ENCODE results near the gene RHOG. TPM values are rescaled to one million over a fixed set of nuclear protein-coding genes. Genes with fewer than 3 reads are reported as not detected.

The RHOG gene
- total and polyA plus RNA-seq, 9 of the 15 experiments (the other 6 are each of a cell fraction or from before 2014, with no cell fraction given): 22.6 to 162 (median 80.3) TPM

- TF ChIP-seq FOXP4 (CRISPR knock-in tag; IDR thresholded peaks at IDR 0.05; ENCODE audit: borderline replicate concordance) (no peak), ZNF239 (CRISPR knock-in tag; IDR thresholded peaks at IDR 0.05) (no peak), TCF7 (IDR thresholded peaks at IDR 0.05; ENCODE audit: borderline replicate concordance) (peak; percentile 17), NR3C1 (CRISPR knock-in tag; IDR thresholded peaks at IDR 0.05) (peak; percentile 88; the same call in 1 of the 2 replicates), HNRNPH1 (optimal IDR thresholded peaks at IDR 0.05; ENCODE audit: low read depth, low read length) (no peak), U2AF1 (optimal IDR thresholded peaks at IDR 0.05; ENCODE audit: low read depth, low read length) (peak; percentile 87), NRF1 (conservative IDR thresholded peaks at IDR 0.05 in 1 of 2, IDR thresholded peaks at IDR 0.05 in 1 of 2) (peak; percentile 76 to 82), PHB (CRISPR knock-in tag; IDR thresholded peaks at IDR 0.05) (no peak), ZNF79 (CRISPR knock-in tag; IDR thresholded peaks at IDR 0.05; ENCODE audit: low read depth) (no peak), ZNF184 (CRISPR knock-in tag; IDR thresholded peaks at IDR 0.05) (no peak), ZBTB43 (CRISPR knock-in tag; IDR thresholded peaks at IDR 0.05) (peak; percentile 80; the same call in 1 of the 2 replicates), CBX1 (IDR thresholded peaks at IDR 0.05; ENCODE audit: low read depth) (peak; percentile 75; the same call in 1 of the 2 replicates), MAZ (CRISPR knock-in tag; conservative IDR thresholded peaks at IDR 0.05 in 1 of 2, IDR thresholded peaks at IDR 0.05 in 1 of 2) (peak; percentile 91 to 96), CCNT2 (IDR thresholded peaks at IDR 0.05; ENCODE audit: borderline replicate concordance, extremely low read depth, insufficient read length, low read depth, low read length) (peak; percentile 49), TAF15 (IDR thresholded peaks at IDR 0.05; ENCODE audit: low read depth, low read length) (no peak), RBM15 (IDR thresholded peaks at IDR 0.05; ENCODE audit: insufficient read depth, low read length) (0 out of 2 replicates have a peak, but pooled peaks have one; percentile 44), GABPB1 (CRISPR knock-in tag; IDR thresholded peaks at IDR 0.05) (peak; percentile 83), SETDB1 (IDR thresholded peaks at IDR 0.05; ENCODE audit: low read length) (no peak), HDAC3 (IDR thresholded peaks at IDR 0.05; ENCODE audit: borderline replicate concordance, partially characterized antibody) (no peak), FOXJ2 (tag; IDR thresholded peaks at IDR 0.05) (no peak), ZNF668 (CRISPR knock-in tag; IDR thresholded peaks at IDR 0.05) (no peak), THRAP3 (IDR thresholded peaks at IDR 0.05; ENCODE audit: borderline replicate concordance) (no peak)
- TF ChIP-seq, protein P1, sequence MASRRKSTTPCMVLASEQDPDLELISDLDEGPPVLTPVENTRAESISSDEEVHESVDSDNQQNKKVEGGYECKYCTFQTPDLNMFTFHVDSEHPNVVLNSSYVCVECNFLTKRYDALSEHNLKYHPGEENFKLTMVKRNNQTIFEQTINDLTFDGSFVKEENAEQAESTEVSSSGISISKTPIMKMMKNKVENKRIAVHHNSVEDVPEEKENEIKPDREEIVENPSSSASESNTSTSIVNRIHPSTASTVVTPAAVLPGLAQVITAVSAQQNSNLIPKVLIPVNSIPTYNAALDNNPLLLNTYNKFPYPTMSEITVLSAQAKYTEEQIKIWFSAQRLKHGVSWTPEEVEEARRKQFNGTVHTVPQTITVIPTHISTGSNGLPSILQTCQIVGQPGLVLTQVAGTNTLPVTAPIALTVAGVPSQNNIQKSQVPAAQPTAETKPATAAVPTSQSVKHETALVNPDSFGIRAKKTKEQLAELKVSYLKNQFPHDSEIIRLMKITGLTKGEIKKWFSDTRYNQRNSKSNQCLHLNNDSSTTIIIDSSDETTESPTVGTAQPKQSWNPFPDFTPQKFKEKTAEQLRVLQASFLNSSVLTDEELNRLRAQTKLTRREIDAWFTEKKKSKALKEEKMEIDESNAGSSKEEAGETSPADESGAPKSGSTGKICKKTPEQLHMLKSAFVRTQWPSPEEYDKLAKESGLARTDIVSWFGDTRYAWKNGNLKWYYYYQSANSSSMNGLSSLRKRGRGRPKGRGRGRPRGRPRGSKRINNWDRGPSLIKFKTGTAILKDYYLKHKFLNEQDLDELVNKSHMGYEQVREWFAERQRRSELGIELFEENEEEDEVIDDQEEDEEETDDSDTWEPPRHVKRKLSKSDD (conservative IDR thresholded peaks at IDR 0.05; ENCODE audit: low read length): no peak
Measured at GRCh38 chr11:3797329-3798090, 43.2 kb downstream of the RHOG start, which contains the start of gene NUP98 (continued).

Data from K562 (cell line).